HG02623 (cell line): ENCODE results near the gene ISX.

Experiments
- ATAC-seq: cut with Tn5 transposase; IDR thresholded peaks from one replicate; pipeline ENCODE4 v1.9.1; 2021; ENCODE audit warnings: moderate library complexity; ENCODE audit not compliant: unreplicated experiment

ISX gene

GRCh38 chr22:35051791-35052190, 14.2 kb upstream of the ISX start:
- ATAC-seq: no peak

- no peak for ATAC-seq
Measured at GRCh38 chr22:35053060-35053835, 12.7 kb upstream of the ISX start.

GRCh38 chr22:35054064-35054463, 11.9 kb upstream of the ISX start:
- no peak for ATAC-seq

- no peak for ATAC-seq
Measured at GRCh38 chr22:35056486-35056885, 9.5 kb upstream of the ISX start.

GRCh38 chr22:35057155-35057554, 8.8 kb upstream of the ISX start:
- no peak for ATAC-seq

- no peak for ATAC-seq
Measured at GRCh38 chr22:35059632-35060031, 6.3 kb upstream of the ISX start.

GRCh38 chr22:35064664-35065063, 1.3 kb upstream of the ISX start:
- ATAC-seq: peak; percentile 52

- ATAC-seq: no peak
Measured at GRCh38 chr22:35065183-35065582, 775 bp upstream of the ISX start.

- no peak for ATAC-seq
Measured at GRCh38 chr22:35066768-35067167, 810 bp downstream of the ISX start.

GRCh38 chr22:35069541-35069940, 3.6 kb downstream of the ISX start:
- ATAC-seq: no peak

- ATAC-seq: no peak
Measured at GRCh38 chr22:35070451-35071093, 4.6 kb downstream of the ISX start.

- no peak for ATAC-seq
Measured at GRCh38 chr22:35071784-35072183, 5.8 kb downstream of the ISX start.

- no peak for ATAC-seq
Measured at GRCh38 chr22:35072925-35073324, 7.0 kb downstream of the ISX start.

GRCh38 chr22:35074583-35074982, 8.6 kb downstream of the ISX start:
- no peak for ATAC-seq

GRCh38 chr22:35076630-35077029, 10.7 kb downstream of the ISX start:
- no peak for ATAC-seq

GRCh38 chr22:35085621-35086020, 19.7 kb downstream of the ISX start:
- ATAC-seq: no peak

- no peak for ATAC-seq
Measured at GRCh38 chr22:35089139-35089538, 23.2 kb downstream of the ISX start.

GRCh38 chr22:35092406-35092805, 26.4 kb downstream of the ISX start:
- no peak for ATAC-seq

- ATAC-seq: no peak
Measured at GRCh38 chr22:35098921-35099320, 33.0 kb downstream of the ISX start.

- no peak for ATAC-seq
Measured at GRCh38 chr22:35099883-35100282, 33.9 kb downstream of the ISX start.

- ATAC-seq: no peak
Measured at GRCh38 chr22:35102663-35103062, 36.7 kb downstream of the ISX start.

- ATAC-seq: no peak
Measured at GRCh38 chr22:35103761-35104160, 37.8 kb downstream of the ISX start.

- ATAC-seq: no peak
Measured at GRCh38 chr22:35104491-35104890, 38.5 kb downstream of the ISX start.
